ENCODE results near the gene SLC17A7. TPM values are rescaled to one million over a fixed set of nuclear protein-coding genes. Genes with fewer than 3 reads are reported as not detected.
A peak's percentile ranks its signal among the peaks of the same experiment; 100 is the strongest.

SLC17A7 gene
- total and polyA plus RNA-seq, 2 of the 13 experiments (the other 11 are each of a cell fraction or from before 2014, with no cell fraction given) = 0.32 TPM; not detected in 1

DNA sequence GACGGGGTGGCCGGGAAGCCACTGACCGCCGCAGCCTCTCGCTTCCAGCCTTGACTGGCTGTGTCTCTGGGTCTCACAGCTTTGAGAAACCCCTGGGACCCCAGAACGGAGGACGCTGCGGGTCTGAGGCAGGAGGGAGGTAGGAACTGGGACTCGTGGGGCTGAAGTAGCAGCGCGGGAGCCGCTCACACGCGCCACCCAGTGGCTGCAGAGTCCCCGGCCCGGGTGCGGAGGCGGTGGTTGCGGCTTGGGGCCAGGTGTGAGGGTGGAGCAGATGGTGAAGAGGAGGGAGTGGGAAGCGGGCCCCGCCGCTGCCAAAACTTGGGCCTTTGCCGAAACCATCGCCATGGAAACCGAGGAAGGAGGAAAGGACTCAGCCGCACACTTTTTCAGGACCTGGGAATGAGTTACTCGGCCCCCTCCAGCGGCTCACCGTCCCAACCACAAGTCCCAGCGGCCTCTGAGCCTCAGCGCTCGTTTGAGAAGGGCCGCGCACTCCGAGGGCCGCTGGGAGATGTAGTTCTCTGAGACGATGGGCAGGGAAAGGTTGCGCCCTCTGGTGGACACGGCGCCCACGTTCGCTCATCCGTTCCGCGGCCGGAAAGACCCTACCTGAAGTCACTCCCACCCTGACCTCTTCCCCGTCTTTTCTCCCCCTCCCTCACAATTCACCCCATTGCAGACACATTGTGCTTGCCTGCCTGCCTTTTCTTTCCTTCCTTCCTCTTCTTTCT lies 2.2 kb upstream of the SLC17A7 start (continued):
- TF ChIP-seq, protein P1, sequence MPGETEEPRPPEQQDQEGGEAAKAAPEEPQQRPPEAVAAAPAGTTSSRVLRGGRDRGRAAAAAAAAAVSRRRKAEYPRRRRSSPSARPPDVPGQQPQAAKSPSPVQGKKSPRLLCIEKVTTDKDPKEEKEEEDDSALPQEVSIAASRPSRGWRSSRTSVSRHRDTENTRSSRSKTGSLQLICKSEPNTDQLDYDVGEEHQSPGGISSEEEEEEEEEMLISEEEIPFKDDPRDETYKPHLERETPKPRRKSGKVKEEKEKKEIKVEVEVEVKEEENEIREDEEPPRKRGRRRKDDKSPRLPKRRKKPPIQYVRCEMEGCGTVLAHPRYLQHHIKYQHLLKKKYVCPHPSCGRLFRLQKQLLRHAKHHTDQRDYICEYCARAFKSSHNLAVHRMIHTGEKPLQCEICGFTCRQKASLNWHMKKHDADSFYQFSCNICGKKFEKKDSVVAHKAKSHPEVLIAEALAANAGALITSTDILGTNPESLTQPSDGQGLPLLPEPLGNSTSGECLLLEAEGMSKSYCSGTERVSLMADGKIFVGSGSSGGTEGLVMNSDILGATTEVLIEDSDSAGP (CRISPR knock-in tag; IDR thresholded peaks at IDR 0.05; ENCODE audit: borderline replicate concordance) = peak; percentile 81
- TF ChIP-seq ZNF383 (CRISPR knock-in tag; IDR thresholded peaks at IDR 0.05; ENCODE audit: borderline replicate concordance) = 0 out of 2 replicates have a peak, but pooled peaks have one; percentile 62
- 0 out of 2 replicates have a peak, but pooled peaks have one; percentile 27 for TF ChIP-seq ZFP90 (CRISPR knock-in tag; IDR thresholded peaks at IDR 0.05; ENCODE audit: borderline replicate concordance)
- peak; percentile 88; the same call in 1 of the 2 replicates for TF ChIP-seq ZNF572 (CRISPR knock-in tag; IDR thresholded peaks at IDR 0.05)
- TF ChIP-seq IRF2 (CRISPR knock-in tag; IDR thresholded peaks at IDR 0.05) = peak; percentile 94
- TF ChIP-seq TGIF2 (CRISPR knock-in tag; IDR thresholded peaks at IDR 0.05) = no peak
- TF ChIP-seq RXRA (CRISPR knock-in tag; IDR thresholded peaks at IDR 0.05) = peak; percentile 66; the same call in 1 of the 2 replicates
- TF ChIP-seq, protein P2, sequence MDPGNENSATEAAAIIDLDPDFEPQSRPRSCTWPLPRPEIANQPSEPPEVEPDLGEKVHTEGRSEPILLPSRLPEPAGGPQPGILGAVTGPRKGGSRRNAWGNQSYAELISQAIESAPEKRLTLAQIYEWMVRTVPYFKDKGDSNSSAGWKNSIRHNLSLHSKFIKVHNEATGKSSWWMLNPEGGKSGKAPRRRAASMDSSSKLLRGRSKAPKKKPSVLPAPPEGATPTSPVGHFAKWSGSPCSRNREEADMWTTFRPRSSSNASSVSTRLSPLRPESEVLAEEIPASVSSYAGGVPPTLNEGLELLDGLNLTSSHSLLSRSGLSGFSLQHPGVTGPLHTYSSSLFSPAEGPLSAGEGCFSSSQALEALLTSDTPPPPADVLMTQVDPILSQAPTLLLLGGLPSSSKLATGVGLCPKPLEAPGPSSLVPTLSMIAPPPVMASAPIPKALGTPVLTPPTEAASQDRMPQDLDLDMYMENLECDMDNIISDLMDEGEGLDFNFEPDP (CRISPR knock-in tag; conservative IDR thresholded peaks at IDR 0.05) = no peak
- TF ChIP-seq ZBTB7A (CRISPR knock-in tag; IDR thresholded peaks at IDR 0.05) = no peak
- TF ChIP-seq, protein P3, sequence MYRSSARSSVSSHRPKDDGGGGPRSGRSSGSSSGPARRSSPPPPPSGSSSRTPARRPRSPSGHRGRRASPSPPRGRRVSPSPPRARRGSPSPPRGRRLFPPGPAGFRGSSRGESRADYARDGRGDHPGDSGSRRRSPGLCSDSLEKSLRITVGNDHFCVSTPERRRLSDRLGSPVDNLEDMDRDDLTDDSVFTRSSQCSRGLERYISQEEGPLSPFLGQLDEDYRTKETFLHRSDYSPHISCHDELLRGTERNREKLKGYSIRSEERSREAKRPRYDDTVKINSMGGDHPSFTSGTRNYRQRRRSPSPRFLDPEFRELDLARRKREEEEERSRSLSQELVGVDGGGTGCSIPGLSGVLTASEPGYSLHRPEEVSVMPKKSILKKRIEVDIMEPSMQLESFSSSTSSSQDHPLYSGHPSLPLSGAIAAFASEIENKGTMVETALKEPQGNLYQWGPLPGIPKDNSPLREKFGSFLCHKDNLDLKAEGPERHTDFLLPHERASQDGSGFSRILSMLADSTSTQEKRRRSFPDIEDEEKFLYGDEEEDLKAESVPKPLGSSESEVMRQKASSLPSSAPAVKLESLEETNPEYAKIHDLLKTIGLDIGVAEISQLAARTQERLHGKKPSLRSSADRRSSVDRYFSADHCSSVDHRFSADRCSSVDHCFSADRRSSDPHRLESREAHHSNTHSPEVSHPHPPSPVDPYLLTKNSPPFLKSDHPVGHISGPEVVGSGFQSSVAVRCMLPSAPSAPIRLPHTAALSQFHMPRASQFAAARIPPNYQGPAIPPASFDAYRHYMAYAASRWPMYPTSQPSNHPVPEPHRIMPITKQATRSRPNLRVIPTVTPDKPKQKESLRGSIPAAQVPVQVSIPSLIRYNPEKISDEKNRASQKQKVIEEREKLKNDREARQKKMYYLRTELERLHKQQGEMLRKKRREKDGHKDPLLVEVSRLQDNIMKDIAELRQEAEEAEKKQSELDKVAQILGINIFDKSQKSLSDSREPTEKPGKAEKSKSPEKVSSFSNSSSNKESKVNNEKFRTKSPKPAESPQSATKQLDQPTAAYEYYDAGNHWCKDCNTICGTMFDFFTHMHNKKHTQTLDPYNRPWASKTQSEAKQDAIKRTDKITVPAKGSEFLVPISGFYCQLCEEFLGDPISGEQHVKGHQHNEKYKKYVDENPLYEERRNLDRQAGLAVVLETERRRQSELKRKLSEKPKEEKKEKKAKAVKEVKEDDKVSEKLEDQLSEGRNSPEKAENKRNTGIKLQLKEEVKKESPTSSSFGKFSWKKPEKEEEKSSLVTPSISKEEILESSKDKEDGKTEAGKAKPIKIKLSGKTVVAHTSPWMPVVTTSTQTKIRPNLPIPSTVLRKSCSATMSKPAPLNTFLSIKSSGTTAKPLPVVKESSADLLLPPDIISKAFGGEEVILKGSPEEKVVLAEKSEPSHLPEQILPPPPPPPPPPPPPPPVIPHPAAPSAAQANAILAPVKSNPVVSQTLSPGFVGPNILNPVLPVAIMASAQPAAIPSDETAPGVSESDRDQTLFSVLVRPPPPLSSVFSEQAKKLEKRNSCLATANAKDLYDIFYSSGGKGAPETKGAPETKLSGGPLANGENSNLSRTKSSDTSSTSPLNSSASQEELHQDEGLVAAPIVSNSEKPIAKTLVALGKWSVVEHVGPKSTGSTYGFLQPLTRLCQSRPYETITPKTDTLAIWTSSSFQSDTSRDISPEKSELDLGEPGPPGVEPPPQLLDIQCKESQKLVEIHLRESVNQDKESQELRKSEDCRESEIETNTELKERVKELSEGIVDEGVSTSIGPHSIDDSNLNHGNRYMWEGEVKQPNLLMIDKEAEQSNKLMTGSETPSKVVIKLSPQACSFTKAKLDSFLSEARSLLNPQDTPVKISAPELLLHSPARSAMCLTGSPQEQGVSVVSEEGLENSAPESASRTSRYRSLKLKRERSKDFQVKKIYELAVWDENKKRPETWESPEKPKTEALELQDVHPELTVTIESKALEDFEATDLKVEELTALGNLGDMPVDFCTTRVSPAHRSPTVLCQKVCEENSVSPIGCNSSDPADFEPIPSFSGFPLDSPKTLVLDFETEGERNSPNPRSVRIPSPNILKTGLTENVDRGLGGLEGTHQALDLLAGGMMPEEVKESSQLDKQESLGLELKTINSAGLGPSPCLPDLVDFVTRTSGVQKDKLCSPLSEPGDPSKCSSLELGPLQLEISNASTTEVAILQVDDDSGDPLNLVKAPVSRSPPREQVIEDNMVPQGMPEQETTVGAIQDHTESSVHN (CRISPR knock-in tag; IDR thresholded peaks at IDR 0.05) = peak; percentile 89
- TF ChIP-seq KLF12 (CRISPR knock-in tag; IDR thresholded peaks at IDR 0.05; ENCODE audit: borderline replicate concordance) = no peak
- TF ChIP-seq FOXA3 (CRISPR knock-in tag; IDR thresholded peaks at IDR 0.05) = no peak; the same call in 1 of the 2 replicates
- TF ChIP-seq ZNF263 (CRISPR knock-in tag; IDR thresholded peaks at IDR 0.05) = peak; percentile 37
- TF ChIP-seq ZNF549 (CRISPR knock-in tag; IDR thresholded peaks at IDR 0.05) = no peak
- TF ChIP-seq, protein P4, sequence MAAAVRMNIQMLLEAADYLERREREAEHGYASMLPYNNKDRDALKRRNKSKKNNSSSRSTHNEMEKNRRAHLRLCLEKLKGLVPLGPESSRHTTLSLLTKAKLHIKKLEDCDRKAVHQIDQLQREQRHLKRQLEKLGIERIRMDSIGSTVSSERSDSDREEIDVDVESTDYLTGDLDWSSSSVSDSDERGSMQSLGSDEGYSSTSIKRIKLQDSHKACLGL (CRISPR knock-in tag; IDR thresholded peaks at IDR 0.05) = peak; percentile 50; the same call in 1 of the 2 replicates
- TF ChIP-seq RELA (CRISPR knock-in tag; IDR thresholded peaks at IDR 0.05) = 0 out of 2 replicates have a peak, but pooled peaks have one; percentile 21
- TF ChIP-seq ZNF768 (CRISPR knock-in tag; IDR thresholded peaks at IDR 0.05) = peak; percentile 38; the same call in 1 of the 2 replicates
- TF ChIP-seq ZNF615 (CRISPR knock-in tag; IDR thresholded peaks at IDR 0.05; ENCODE audit: borderline replicate concordance) = 0 out of 2 replicates have a peak, but pooled peaks have one; percentile 86
